ENCODE data around the gene DLGAP1.

Gene DLGAP1

DNA sequence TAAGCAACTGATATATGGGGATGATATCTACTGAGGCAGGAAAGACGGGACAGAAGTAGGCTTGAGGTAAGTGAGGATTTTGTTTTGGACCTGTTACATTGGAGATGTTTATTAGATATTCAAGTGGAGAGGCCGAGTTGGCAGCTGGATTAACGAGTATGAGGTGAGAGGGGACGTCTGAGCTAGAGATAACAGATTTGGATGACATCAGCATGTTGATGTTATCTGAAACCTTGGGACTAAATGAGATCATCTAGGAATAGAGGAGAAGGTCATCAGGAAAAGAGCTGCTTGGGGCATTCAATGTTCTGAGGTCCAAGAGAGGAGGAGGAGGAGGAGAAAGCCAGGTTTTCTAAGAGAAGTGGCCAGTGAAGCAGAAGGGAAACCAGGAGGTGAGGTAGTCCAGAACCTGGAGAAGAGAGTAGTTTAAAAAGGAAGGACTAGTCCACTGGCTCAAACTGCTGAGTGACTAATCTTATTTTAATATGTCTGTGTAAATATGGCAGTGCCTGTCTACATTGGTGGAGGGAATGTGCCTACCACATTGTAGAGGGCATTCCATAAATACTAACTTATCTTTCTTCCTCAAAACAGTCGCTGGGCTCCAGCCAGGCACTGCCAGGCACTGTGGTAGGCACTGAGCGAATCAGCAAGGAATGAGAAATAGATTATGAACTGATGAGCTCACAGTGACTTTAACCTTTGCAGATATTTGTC lies 488.3 kb downstream of the DLGAP1 start (continued):
- no peak for TF ChIP-seq ZNF24 (tag by site-specific recombination; IDR thresholded peaks at IDR 0.05)
- TF ChIP-seq ZNF23 (tag by site-specific recombination; IDR thresholded peaks at IDR 0.05; ENCODE audit: borderline replicate concordance) = no peak
- TF ChIP-seq, protein P1, sequence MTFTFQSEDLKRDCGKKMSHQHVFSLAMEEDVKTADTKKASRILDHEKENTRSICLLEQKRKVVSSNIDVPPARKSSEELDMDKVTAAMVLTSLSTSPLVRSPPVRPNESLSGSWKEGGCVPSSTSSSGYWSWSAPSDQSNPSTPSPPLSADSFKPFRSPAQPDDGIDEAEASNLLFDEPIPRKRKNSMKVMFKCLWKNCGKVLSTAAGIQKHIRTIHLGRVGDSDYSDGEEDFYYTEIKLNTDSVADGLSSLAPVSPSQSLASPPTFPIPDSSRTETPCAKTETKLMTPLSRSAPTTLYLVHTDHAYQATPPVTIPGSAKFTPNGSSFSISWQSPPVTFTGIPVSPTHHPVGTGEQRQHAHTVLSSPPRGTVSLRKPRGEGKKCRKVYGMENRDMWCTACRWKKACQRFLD (tag by site-specific recombination; IDR thresholded peaks at IDR 0.05) = no peak
- no peak for TF ChIP-seq ZNF549 (tag by site-specific recombination; IDR thresholded peaks at IDR 0.05)
- TF ChIP-seq ZNF621 (tag by site-specific recombination; IDR thresholded peaks at IDR 0.05) = no peak
- TF ChIP-seq ZNF792 (tag by site-specific recombination; IDR thresholded peaks at IDR 0.05) = no peak
- TF ChIP-seq ZNF529 (tag by site-specific recombination; IDR thresholded peaks at IDR 0.05; ENCODE audit: insufficient replicate concordance) = no peak
- no peak for TF ChIP-seq HOXA7 (CRISPR knock-in tag; IDR thresholded peaks at IDR 0.05; ENCODE audit: borderline replicate concordance)
- peak; percentile 75 for TF ChIP-seq FEZF1 (tag by site-specific recombination; IDR thresholded peaks at IDR 0.05)
- TF ChIP-seq ZSCAN16 (tag by site-specific recombination; IDR thresholded peaks at IDR 0.05) = no peak
- TF ChIP-seq ZNF133 (tag by site-specific recombination; IDR thresholded peaks at IDR 0.05) = no peak
- TF ChIP-seq ZNF292 (tag by site-specific recombination; IDR thresholded peaks at IDR 0.05; ENCODE audit: borderline replicate concordance, low read depth) = no peak
- TF ChIP-seq ZNF837 (tag by site-specific recombination; IDR thresholded peaks at IDR 0.05) = no peak
- TF ChIP-seq ZNF76 (tag by site-specific recombination; IDR thresholded peaks at IDR 0.05; ENCODE audit: borderline replicate concordance, low read depth) = peak; percentile 29; the same call in 1 of the 2 replicates
- peak; percentile 81 for TF ChIP-seq ZNF660 (tag by site-specific recombination; IDR thresholded peaks at IDR 0.05)
- peak; percentile 93 for TF ChIP-seq ZEB2 (tag by site-specific recombination; IDR thresholded peaks at IDR 0.05)
- TF ChIP-seq HIC1 (tag by site-specific recombination; IDR thresholded peaks at IDR 0.05) = peak; percentile 91
- TF ChIP-seq SETDB1 (IDR thresholded peaks at IDR 0.05; ENCODE audit: insufficient read length, low read length) = no peak
- peak; percentile 50; the same call in 1 of the 2 replicates for TF ChIP-seq ZNF530 (tag by site-specific recombination; IDR thresholded peaks at IDR 0.05; ENCODE audit: low read depth)
- 0 out of 2 replicates have a peak, but pooled peaks have one; percentile 25 for TF ChIP-seq ZBTB10 (tag by site-specific recombination; IDR thresholded peaks at IDR 0.05)
- TF ChIP-seq TRIM28 (IDR thresholded peaks at IDR 0.05; ENCODE audit: borderline replicate concordance, low read length) = no peak
- TF ChIP-seq ZNF585B (tag by site-specific recombination; IDR thresholded peaks at IDR 0.05) = no peak
- TF ChIP-seq KLF10 (tag by site-specific recombination; IDR thresholded peaks at IDR 0.05) = no peak; the same call in 1 of the 2 replicates
- TF ChIP-seq ZNF623 (tag by site-specific recombination; IDR thresholded peaks at IDR 0.05) = no peak
- no peak for TF ChIP-seq AEBP2 (tag by site-specific recombination; IDR thresholded peaks at IDR 0.05; ENCODE audit: borderline replicate concordance)
- TF ChIP-seq ZNF302 (tag by site-specific recombination; IDR thresholded peaks at IDR 0.05; ENCODE audit: low read depth) = no peak
- TF ChIP-seq ZNF324 (tag by site-specific recombination; IDR thresholded peaks at IDR 0.05) = peak; percentile 75
- peak; percentile 97 for TF ChIP-seq ZBTB21 (tag by site-specific recombination; IDR thresholded peaks at IDR 0.05)
- 0 out of 2 replicates have a peak, but pooled peaks have one; percentile 34 for TF ChIP-seq ZNF664 (tag by site-specific recombination; IDR thresholded peaks at IDR 0.05)
- TF ChIP-seq ZNF658 (tag by site-specific recombination; IDR thresholded peaks at IDR 0.05) = no peak
- no peak for TF ChIP-seq ZNF16 (tag by site-specific recombination; IDR thresholded peaks at IDR 0.05; ENCODE audit: low read depth)
- no peak for TF ChIP-seq ZNF341 (tag by site-specific recombination; IDR thresholded peaks at IDR 0.05; ENCODE audit: low read depth)
- TF ChIP-seq ZNF776 (tag by site-specific recombination; IDR thresholded peaks at IDR 0.05; ENCODE audit: borderline replicate concordance) = no peak
- no peak for TF ChIP-seq ZNF202 (tag by site-specific recombination; IDR thresholded peaks at IDR 0.05; ENCODE audit: borderline replicate concordance)
